Panc1 (cell line): ENCODE measurements around the gene SAA4. TPM values are rescaled to one million over a fixed set of nuclear protein-coding genes. Genes with fewer than 3 reads are reported as not detected.

Source experiments
- ATAC-seq: fragments of 200-7000 bp; cut with Tn5 transposase; 2 replicates; pipeline ENCODE4 v1.9.1; 2020; ENCODE audit warnings: mild to moderate bottlenecking, moderate library complexity
- BruUV-seq: library from RNA; stranded (reverse); fragments of 400-500 nt; replicated peaks from 2 replicates; lab custom pipeline; 2021; lab: Mats Ljungman, UMichigan
- CTCF ChIA-PET: fragments of 300-600 bp; sonication (Branson Sonifier 250); formaldehyde crosslinking; loops from one replicate; lab custom pipeline; 2022; ENCODE audit warnings: antibody characterized with exemption; lab: Charles Lee
- POLR2A ChIA-PET: fragments of 300-600 bp; sonication (Branson Sonifier 250); formaldehyde crosslinking; loops from one replicate; lab custom pipeline; 2022; ENCODE audit warnings: antibody characterized with exemption; lab: Charles Lee
- DNase-seq: peaks from one replicate; pipeline ENCODE4 v3.0.0-alpha.2; 2010; ENCODE audit warnings: low read depth, low spot score
- H3K27ac ChIP-seq: 2 replicates; pipeline ENCODE4 v1.5.1; 2011; ENCODE audit warnings: mild to moderate bottlenecking, low read length, inconsistent platforms
- H3K27me3 ChIP-seq: fragments of 200-500 bp; sonication (Bioruptor generic); 2 replicates; pipeline ENCODE4 v1.6.0; 2014; ENCODE audit warnings: low read length, inconsistent platforms; ENCODE audit not compliant: control insufficient read depth, insufficient read depth
- H3K36me3 ChIP-seq: fragments of 200-500 bp; sonication (Bioruptor generic); 2 replicates; pipeline ENCODE4 v1.5.1; 2014; ENCODE audit warnings: inconsistent platforms, mild to moderate bottlenecking, low read length, moderate library complexity; ENCODE audit not compliant: control insufficient read depth, insufficient read depth
- H3K4me1 ChIP-seq: 2 replicates; pipeline ENCODE4 v1.5.1; 2011; ENCODE audit warnings: inconsistent platforms, mild to moderate bottlenecking, low read length, moderate library complexity; ENCODE audit not compliant: control insufficient read depth, insufficient read depth
- H3K4me3 ChIP-seq, 2 experiments: 2 replicates each; pipeline ENCODE4 v1.5.1; 2011 to 2012; ENCODE audit warnings: low read depth in 2 of 2, low read length in 2 of 2, mild to moderate bottlenecking in 2 of 2, inconsistent platforms in 1 of 2, moderate library complexity in 1 of 2
- H3K9me3 ChIP-seq: fragments of 200-500 bp; sonication (Bioruptor generic); 2 replicates; pipeline ENCODE4 v1.5.1; 2014; ENCODE audit warnings: low read depth, mild to moderate bottlenecking, inconsistent platforms, low read length, moderate library complexity; ENCODE audit not compliant: control insufficient read depth, insufficient read depth
- POLR2AphosphoS5 ChIP-seq: IDR thresholded peaks from 2 replicates; pipeline ENCODE4 v1.6.1; 2012; ENCODE audit warnings: mild to moderate bottlenecking, low read depth, low read length, moderate library complexity
- SIN3A ChIP-seq: IDR thresholded peaks from 2 replicates; pipeline ENCODE4 v1.6.1; 2012; ENCODE audit warnings: low read depth, mild to moderate bottlenecking, low read length, moderate library complexity, borderline replicate concordance; ENCODE audit not compliant: insufficient read depth
- TCF7L2 ChIP-seq: IDR thresholded peaks from 2 replicates; pipeline ENCODE4 v1.6.1; 2011; ENCODE audit warnings: mild to moderate bottlenecking, low read depth, low read length, inconsistent platforms
- in situ Hi-C: cut with HindIII; loops from 2 replicates; pipeline ENCODE4 v1.10.0; 2016; ENCODE audit warnings: low sequenced_read_pairs, low pct_unique_long_range_greater_than_20kb
- intact Hi-C: fragments of 100-400 bp; cut with micrococcal nuclease; formaldehyde crosslinking; loops from one replicate; pipeline ENCODE4 v1.10.0; 2022; ENCODE audit not compliant: unreplicated experiment
- total RNA-seq: library from RNA; stranded (reverse); gene quantifications from one replicate; pipeline ENCODE4 v1.2.1, GENCODE V29; 2021; ENCODE audit not compliant: unreplicated experiment
- TF ChIP-seq, protein P1 (sequence below), 2 experiments: IDR thresholded peaks; 2 replicates each; pipeline ENCODE4 v1.6.1; 2011 to 2012; ENCODE audit warnings: low read depth in 2 of 2, control low read depth in 1 of 2, low read length in 1 of 2, mild to moderate bottlenecking in 1 of 2, moderate library complexity in 1 of 2; ENCODE audit not compliant: insufficient read depth in 1 of 2
- TF ChIP-seq, protein P2 (sequence below): fragments of 450-650 bp; IDR thresholded peaks from 2 replicates; pipeline ENCODE4 v1.5.1; 2017; ENCODE audit warnings: mild to moderate bottlenecking

Gene SAA4
- total RNA-seq, 1 experiment from 2014 or later, result not detected

DNA sequence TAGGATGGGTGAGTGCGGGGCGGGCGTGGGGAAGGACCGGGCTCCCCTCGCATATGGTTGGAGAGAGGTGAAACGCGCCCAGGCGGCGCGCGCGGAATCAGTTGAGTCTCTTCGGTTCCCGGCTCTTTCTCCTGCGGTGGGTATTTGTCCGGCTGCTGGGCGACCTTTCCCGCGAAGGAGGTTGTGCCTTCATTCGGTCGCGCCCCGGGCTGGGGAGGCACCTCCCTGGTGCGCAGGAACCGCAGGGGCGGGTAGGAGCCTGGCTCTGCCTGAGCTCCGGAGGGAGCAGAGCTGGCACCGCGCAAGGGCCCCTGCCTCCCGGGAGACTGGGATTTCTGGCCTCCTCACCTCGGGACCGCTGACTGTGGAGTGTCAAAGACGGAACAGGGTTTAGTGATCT is 27.5 kb downstream of the SAA4 start:
- no peak for DNase-seq
- ATAC-seq, result no peak
- Histone ChIP-seq H3K4me3 (no peak overlapping the region), H3K36me3 (no peaks in the 10 kb centered on the region), H3K9me3 (no peaks in the 10 kb centered on the region), H3K27me3 (peaks cover 2% of the 10 kb centered on the region; the same call in 1 of the 2 replicates), H3K27ac (no peak overlapping the region), H3K4me1 (no peaks in the 10 kb centered on the region)
- BruUV-seq, result no TSS peak
- TF ChIP-seq TCF7L2 (no peak), SIN3A (no peak), POLR2AphosphoS5 (no peak)
- TF ChIP-seq, protein P1, sequence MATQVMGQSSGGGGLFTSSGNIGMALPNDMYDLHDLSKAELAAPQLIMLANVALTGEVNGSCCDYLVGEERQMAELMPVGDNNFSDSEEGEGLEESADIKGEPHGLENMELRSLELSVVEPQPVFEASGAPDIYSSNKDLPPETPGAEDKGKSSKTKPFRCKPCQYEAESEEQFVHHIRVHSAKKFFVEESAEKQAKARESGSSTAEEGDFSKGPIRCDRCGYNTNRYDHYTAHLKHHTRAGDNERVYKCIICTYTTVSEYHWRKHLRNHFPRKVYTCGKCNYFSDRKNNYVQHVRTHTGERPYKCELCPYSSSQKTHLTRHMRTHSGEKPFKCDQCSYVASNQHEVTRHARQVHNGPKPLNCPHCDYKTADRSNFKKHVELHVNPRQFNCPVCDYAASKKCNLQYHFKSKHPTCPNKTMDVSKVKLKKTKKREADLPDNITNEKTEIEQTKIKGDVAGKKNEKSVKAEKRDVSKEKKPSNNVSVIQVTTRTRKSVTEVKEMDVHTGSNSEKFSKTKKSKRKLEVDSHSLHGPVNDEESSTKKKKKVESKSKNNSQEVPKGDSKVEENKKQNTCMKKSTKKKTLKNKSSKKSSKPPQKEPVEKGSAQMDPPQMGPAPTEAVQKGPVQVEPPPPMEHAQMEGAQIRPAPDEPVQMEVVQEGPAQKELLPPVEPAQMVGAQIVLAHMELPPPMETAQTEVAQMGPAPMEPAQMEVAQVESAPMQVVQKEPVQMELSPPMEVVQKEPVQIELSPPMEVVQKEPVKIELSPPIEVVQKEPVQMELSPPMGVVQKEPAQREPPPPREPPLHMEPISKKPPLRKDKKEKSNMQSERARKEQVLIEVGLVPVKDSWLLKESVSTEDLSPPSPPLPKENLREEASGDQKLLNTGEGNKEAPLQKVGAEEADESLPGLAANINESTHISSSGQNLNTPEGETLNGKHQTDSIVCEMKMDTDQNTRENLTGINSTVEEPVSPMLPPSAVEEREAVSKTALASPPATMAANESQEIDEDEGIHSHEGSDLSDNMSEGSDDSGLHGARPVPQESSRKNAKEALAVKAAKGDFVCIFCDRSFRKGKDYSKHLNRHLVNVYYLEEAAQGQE (IDR thresholded peaks at IDR 0.05; ENCODE audit: insufficient read depth in 1 of 2, low read depth in 2 of 2, low read length in 1 of 2), result no peak
- TF ChIP-seq, protein P2, sequence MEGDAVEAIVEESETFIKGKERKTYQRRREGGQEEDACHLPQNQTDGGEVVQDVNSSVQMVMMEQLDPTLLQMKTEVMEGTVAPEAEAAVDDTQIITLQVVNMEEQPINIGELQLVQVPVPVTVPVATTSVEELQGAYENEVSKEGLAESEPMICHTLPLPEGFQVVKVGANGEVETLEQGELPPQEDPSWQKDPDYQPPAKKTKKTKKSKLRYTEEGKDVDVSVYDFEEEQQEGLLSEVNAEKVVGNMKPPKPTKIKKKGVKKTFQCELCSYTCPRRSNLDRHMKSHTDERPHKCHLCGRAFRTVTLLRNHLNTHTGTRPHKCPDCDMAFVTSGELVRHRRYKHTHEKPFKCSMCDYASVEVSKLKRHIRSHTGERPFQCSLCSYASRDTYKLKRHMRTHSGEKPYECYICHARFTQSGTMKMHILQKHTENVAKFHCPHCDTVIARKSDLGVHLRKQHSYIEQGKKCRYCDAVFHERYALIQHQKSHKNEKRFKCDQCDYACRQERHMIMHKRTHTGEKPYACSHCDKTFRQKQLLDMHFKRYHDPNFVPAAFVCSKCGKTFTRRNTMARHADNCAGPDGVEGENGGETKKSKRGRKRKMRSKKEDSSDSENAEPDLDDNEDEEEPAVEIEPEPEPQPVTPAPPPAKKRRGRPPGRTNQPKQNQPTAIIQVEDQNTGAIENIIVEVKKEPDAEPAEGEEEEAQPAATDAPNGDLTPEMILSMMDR, result no peak
- ChIA-PET POLR2A (interaction anchor here (0.8 kb wide), 1 partner anchor 240 kb away, joined by 6 read pairs; no protein-coding TSS in a partner anchor), CTCF (no interaction called here)
- intact Hi-C loops, result no loop called here
- in situ Hi-C loops, result no loop called here

DNA sequence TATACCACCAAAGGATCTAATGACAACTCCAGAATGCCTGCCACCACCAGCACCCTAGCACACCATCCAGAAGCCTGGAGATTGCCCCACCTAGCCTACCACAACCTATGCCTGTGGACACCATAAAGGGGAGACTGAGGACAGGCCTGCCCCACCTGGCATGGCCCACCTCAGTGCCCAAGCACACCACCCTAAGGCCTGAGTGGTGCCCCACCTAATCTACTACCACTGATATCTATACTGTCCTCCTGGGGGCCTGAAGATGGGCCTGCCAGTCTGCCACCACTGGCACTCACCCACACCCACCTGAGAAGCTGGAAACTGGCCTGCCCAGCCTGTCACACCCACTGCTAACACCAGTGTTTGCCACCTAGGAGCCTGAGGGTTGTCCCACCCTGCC is 31.8 kb downstream of the SAA4 start:
- TF ChIP-seq, protein P2, result no peak
- TF ChIP-seq SIN3A (no peak), POLR2AphosphoS5 (no peak), TCF7L2 (no peak)
- TF ChIP-seq, protein P1 (IDR thresholded peaks at IDR 0.05; ENCODE audit: insufficient read depth in 1 of 2, low read depth in 2 of 2, low read length in 1 of 2), result no peak
- Histone ChIP-seq H3K27ac (no peak overlapping the region), H3K9me3 (no peaks in the 10 kb centered on the region), H3K4me1 (no peaks in the 10 kb centered on the region), H3K4me3 (no peak overlapping the region), H3K36me3 (no peaks in the 10 kb centered on the region), H3K27me3 (no peaks in the 10 kb centered on the region)
- no peak for ATAC-seq
- in situ Hi-C loops, result no loop called here
- ChIA-PET CTCF (no interaction called here), POLR2A (no interaction called here)
- DNase-seq, result no peak
- intact Hi-C loops, result loop anchor here (5.0 kb wide), 1 partner anchor 87 kb away; no protein-coding TSS in a partner anchor
- BruUV-seq, result no TSS peak
